OCI-LY7 (cell line): ENCODE data around the gene TTLL9. TPM values are rescaled to one million over a fixed set of nuclear protein-coding genes. Genes with fewer than 3 reads are reported as not detected.

ENCODE experiments used
- BruUV-seq: library from RNA; stranded (reverse); fragments of 400-500 nt; replicated peaks from 2 replicates; lab custom pipeline; 2021; lab: Mats Ljungman, UMichigan
- CTCF ChIA-PET: fragments of 300-600 bp; sonication (Branson Sonifier 250); formaldehyde crosslinking; loops from one replicate; lab custom pipeline; 2022; ENCODE audit warnings: antibody characterized with exemption; ENCODE audit not compliant: unreplicated experiment; lab: Charles Lee
- POLR2A ChIA-PET: fragments of 300-600 bp; sonication (Branson Sonifier 250); formaldehyde crosslinking; loops from one replicate; lab custom pipeline; 2022; ENCODE audit warnings: antibody characterized with exemption; lab: Charles Lee
- DNase-seq: peaks from one replicate; pipeline ENCODE4 v3.0.0-alpha.2; 2015; ENCODE audit warnings: low spot score
- H2AFZ ChIP-seq: fragments of 200-600 bp; sonication (generic), shearing (Covaris generic); 2 replicates; pipeline ENCODE4 v1.6.1; 2014; ENCODE audit warnings: mild to moderate bottlenecking, antibody characterized with exemption, low read length, moderate library complexity
- H3K27ac ChIP-seq: fragments of 200-600 bp; sonication (generic); 2 replicates; pipeline ENCODE4 v1.5.1; 2014; ENCODE audit warnings: mixed run types, low read depth, mild to moderate bottlenecking, moderate library complexity, low read length, inconsistent platforms; ENCODE audit not compliant: poor library complexity, severe bottlenecking
- H3K36me3 ChIP-seq: fragments of 200-600 bp; sonication (generic); 2 replicates; pipeline ENCODE4 v1.6.1; 2014; ENCODE audit warnings: mild to moderate bottlenecking, antibody characterized with exemption, low read length, moderate library complexity, mixed read lengths; ENCODE audit not compliant: insufficient read depth
- H3K4me1 ChIP-seq: fragments of 200-600 bp; sonication (generic); 2 replicates; pipeline ENCODE4 v1.5.1; 2014; ENCODE audit warnings: mild to moderate bottlenecking, low read length; ENCODE audit not compliant: insufficient read depth, poor library complexity, severe bottlenecking
- H3K4me2 ChIP-seq: fragments of 200-600 bp; sonication (generic); 2 replicates; pipeline ENCODE4 v1.6.1; 2014; ENCODE audit warnings: mild to moderate bottlenecking, low read length
- H3K4me3 ChIP-seq: fragments of 200-600 bp; sonication (generic); 2 replicates; pipeline ENCODE4 v1.5.1; 2014; ENCODE audit warnings: mild to moderate bottlenecking, low read depth, low read length; ENCODE audit not compliant: poor library complexity, severe bottlenecking
- H3K79me2 ChIP-seq: fragments of 200-600 bp; sonication (generic); 2 replicates; pipeline ENCODE4 v1.6.1; 2016; ENCODE audit warnings: low read depth, mild to moderate bottlenecking, low read length, moderate library complexity, mixed read lengths; ENCODE audit not compliant: insufficient read depth
- H3K9me2 ChIP-seq: fragments of 200-600 bp; sonication (generic); 2 replicates; pipeline ENCODE4 v1.6.1; 2016; ENCODE audit warnings: mild to moderate bottlenecking, low read length, mixed read lengths; ENCODE audit not compliant: insufficient read depth
- H3K9me3 ChIP-seq: fragments of 200-600 bp; sonication (generic); 2 replicates; pipeline ENCODE4 v1.6.1; 2014; ENCODE audit warnings: mild to moderate bottlenecking, mixed run types, low read length, mixed read lengths
- H4K20me1 ChIP-seq: fragments of 200-600 bp; sonication (generic); 2 replicates; pipeline ENCODE4 v1.6.1; 2014; ENCODE audit warnings: mild to moderate bottlenecking, antibody characterized with exemption, low read length, moderate library complexity, mixed read lengths; ENCODE audit not compliant: insufficient read depth
- EZH2phosphoT487 ChIP-seq: fragments of 200-600 bp; sonication (generic); IDR thresholded peaks from 2 replicates; pipeline ENCODE4 v1.6.1; 2018; ENCODE audit warnings: low read depth, borderline replicate concordance, mild to moderate bottlenecking, mixed run types, antibody characterized with exemption, low read length, moderate library complexity, mixed read lengths
- intact Hi-C: fragments of 100-400 bp; cut with micrococcal nuclease; formaldehyde crosslinking; loops from one replicate; pipeline ENCODE4 v1.10.0; 2022; ENCODE audit not compliant: unreplicated experiment
- total RNA-seq, 2 experiments: library from RNA; depleted of rRNA in 1 of 2; stranded (reverse); fragments of >200 nt in 1 of 2; shearing (Covaris generic) in 1 of 2; gene quantifications; 2 replicates each; pipeline ENCODE4 v1.2.3, GENCODE V29; 2014 to 2022
- TF ChIP-seq, protein P1 (sequence below): fragments of 200-600 bp; sonication (generic); conservative IDR thresholded peaks from 2 replicates; pipeline ENCODE4 v1.5.1; 2014; ENCODE audit warnings: mild to moderate bottlenecking, antibody characterized with exemption, low read length, moderate library complexity, mixed read lengths

Gene TTLL9
- total RNA-seq, 2 experiments from 2014 or later: not detected

DNA sequence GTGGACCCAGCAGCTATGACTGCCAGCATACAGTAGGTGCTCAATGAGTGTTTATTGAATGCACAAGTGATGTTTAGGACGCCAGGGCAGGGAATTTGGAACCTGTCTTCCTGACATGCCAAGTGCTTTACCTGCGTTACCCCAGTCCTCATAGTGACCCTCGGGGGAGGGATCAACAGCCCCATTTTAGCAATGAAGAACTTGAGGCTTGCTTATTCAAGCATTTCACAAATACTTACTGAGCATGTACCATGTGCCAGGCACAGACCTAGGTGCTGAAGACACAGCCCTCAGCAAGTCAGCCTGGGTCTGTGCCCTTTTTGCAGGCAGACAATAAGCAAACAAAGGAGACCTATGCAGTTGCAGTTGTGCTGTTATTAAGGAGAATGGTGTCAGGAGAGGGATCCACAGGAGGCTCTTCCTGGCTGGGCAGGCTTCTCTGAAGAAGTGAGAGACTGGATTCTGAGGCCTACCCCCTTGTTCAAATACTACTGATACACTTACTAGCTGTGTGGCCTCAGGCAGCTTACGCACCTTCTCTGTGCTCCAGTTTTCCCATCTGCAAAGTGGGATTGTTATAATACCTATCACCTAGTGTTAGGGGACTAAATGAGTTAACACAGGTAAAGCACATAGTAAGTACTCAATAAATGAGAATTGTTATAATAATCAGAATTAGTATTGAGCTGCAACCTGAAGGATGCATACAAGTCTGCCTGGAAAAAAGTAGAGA, 39.8 kb downstream of the TTLL9 start:
- no peaks in the 10 kb centered on the region for H3K9me2 ChIP-seq
- H3K36me3 ChIP-seq: no peaks in the 10 kb centered on the region
- no peaks in the 10 kb centered on the region for H4K20me1 ChIP-seq
- BruUV-seq: no TSS peak
- no peak overlapping the region for H3K4me2 ChIP-seq
- no peak for DNase-seq
- TF ChIP-seq, protein P1, sequence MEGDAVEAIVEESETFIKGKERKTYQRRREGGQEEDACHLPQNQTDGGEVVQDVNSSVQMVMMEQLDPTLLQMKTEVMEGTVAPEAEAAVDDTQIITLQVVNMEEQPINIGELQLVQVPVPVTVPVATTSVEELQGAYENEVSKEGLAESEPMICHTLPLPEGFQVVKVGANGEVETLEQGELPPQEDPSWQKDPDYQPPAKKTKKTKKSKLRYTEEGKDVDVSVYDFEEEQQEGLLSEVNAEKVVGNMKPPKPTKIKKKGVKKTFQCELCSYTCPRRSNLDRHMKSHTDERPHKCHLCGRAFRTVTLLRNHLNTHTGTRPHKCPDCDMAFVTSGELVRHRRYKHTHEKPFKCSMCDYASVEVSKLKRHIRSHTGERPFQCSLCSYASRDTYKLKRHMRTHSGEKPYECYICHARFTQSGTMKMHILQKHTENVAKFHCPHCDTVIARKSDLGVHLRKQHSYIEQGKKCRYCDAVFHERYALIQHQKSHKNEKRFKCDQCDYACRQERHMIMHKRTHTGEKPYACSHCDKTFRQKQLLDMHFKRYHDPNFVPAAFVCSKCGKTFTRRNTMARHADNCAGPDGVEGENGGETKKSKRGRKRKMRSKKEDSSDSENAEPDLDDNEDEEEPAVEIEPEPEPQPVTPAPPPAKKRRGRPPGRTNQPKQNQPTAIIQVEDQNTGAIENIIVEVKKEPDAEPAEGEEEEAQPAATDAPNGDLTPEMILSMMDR: no peak
- TF ChIP-seq EZH2phosphoT487: no peak
- intact Hi-C loops: no loop called here
- no peak overlapping the region for H3K4me3 ChIP-seq
- ChIA-PET POLR2A (interaction anchor here (0.5 to 0.6 kb wide), 2 partner anchors 17 to 53 kb away, joined by 3 to 4 read pairs; no protein-coding TSS in a partner anchor), CTCF (no interaction called here)
- H2AFZ ChIP-seq: no peak overlapping the region
- H3K79me2 ChIP-seq: no peaks in the 10 kb centered on the region
- no peaks in the 10 kb centered on the region for H3K4me1 ChIP-seq
- H3K27ac ChIP-seq: no peak overlapping the region
- no peaks in the 10 kb centered on the region for H3K9me3 ChIP-seq

DNA sequence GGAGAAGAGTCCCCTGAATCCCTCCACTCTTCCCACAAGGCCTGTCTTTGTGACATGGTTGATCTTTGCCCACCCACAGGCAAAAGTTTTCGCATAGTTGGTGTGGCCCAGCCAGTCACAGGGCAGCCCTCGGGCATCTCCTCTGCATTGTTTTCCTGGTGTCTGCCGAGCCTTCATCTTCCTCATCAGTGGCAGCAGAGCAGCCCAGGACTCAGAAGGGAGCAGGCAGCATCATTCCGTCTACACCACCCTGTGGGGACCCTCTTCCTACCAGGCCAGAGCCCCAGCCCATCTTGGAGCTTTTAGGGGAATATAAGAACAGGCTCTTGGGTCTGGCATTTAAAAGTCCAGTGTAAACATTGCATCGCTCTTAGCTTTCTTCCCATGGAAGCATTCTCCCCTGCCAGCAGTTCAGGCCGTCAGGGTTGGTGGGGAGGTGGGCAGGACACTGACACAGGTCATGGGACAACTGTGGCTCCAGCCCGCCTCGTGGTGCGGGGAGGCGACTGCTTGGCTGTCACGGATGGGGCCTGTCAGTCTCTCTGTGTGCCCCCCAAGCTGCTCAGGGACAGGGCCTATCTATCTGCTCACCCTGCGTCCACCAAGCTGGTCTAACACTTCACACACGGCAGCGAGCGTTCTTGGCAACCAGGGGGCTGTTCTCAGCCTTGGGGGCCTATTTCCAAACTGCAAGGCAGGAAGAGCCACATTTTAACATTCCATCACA, 43.2 kb downstream of the TTLL9 start:
- no peak overlapping the region for H2AFZ ChIP-seq
- H3K9me2 ChIP-seq: no peaks in the 10 kb centered on the region
- H3K9me3 ChIP-seq: no peaks in the 10 kb centered on the region
- no peaks in the 10 kb centered on the region for H3K36me3 ChIP-seq
- no peaks in the 10 kb centered on the region for H4K20me1 ChIP-seq
- CTCF ChIA-PET: no interaction called here
- no peak overlapping the region for H3K27ac ChIP-seq
- no peak overlapping the region for H3K4me2 ChIP-seq
- BruUV-seq: no TSS peak
- POLR2A ChIA-PET: interaction anchor here (0.6 to 1.1 kb wide), 2 partner anchors 34 to 1289 kb away, joined by 3 to 4 read pairs; no protein-coding TSS in a partner anchor
- DNase-seq: no peak
- H3K4me1 ChIP-seq: no peaks in the 10 kb centered on the region
- H3K4me3 ChIP-seq: no peak overlapping the region
- TF ChIP-seq EZH2phosphoT487: no peak
- TF ChIP-seq, protein P1: no peak
- intact Hi-C loops: no loop called here
- no peaks in the 10 kb centered on the region for H3K79me2 ChIP-seq
